GM23248 (cell line): ENCODE results near the gene HSPG2. TPM values are rescaled to one million over a fixed set of nuclear protein-coding genes. Genes with fewer than 3 reads are reported as not detected.

Source experiments
- DNase-seq: peaks from one replicate; pipeline ENCODE4 v3.0.0-alpha.2; 2015
- H2AFZ ChIP-seq: fragments of 200-600 bp; sonication (generic); 2 replicates; pipeline ENCODE4 v1.6.1; 2016; ENCODE audit warnings: antibody characterized with exemption
- H3F3A ChIP-seq: fragments of 200-600 bp; sonication (generic); 2 replicates; pipeline ENCODE4 v1.6.1; 2016; ENCODE audit warnings: mild to moderate bottlenecking, antibody characterized with exemption, mixed run types; ENCODE audit not compliant: insufficient read depth
- H3K27ac ChIP-seq: fragments of 200-600 bp; sonication (generic); 2 replicates; pipeline ENCODE4 v1.5.1; 2016; ENCODE audit warnings: mild to moderate bottlenecking
- H3K27me3 ChIP-seq: fragments of 200-600 bp; sonication (generic); replicated peaks from 2 replicates; pipeline ENCODE4 v1.6.1; 2016; ENCODE audit warnings: mild to moderate bottlenecking; ENCODE audit not compliant: insufficient read depth
- H3K36me3 ChIP-seq: fragments of 200-600 bp; sonication (generic); 2 replicates; pipeline ENCODE4 v1.6.1; 2016; ENCODE audit warnings: low read depth, mild to moderate bottlenecking
- H3K4me1 ChIP-seq: fragments of 200-600 bp; sonication (generic); 2 replicates; pipeline ENCODE4 v1.6.1; 2016; ENCODE audit warnings: mild to moderate bottlenecking; ENCODE audit not compliant: insufficient read depth
- H3K4me2 ChIP-seq: fragments of 200-600 bp; sonication (generic); one replicate; pipeline ENCODE4 v1.6.1; 2016; ENCODE audit warnings: mild to moderate bottlenecking; ENCODE audit not compliant: unreplicated experiment
- H3K4me3 ChIP-seq: fragments of 200-600 bp; sonication (generic); 2 replicates; pipeline ENCODE4 v1.5.1; 2016; ENCODE audit warnings: mild to moderate bottlenecking
- H3K79me2 ChIP-seq: fragments of 200-600 bp; sonication (generic); 2 replicates; pipeline ENCODE4 v1.6.1; 2016; ENCODE audit warnings: mild to moderate bottlenecking; ENCODE audit not compliant: insufficient read depth
- H3K9ac ChIP-seq: fragments of 200-600 bp; sonication (generic); 2 replicates; pipeline ENCODE4 v1.6.1; 2016; ENCODE audit warnings: mild to moderate bottlenecking
- H3K9me2 ChIP-seq: fragments of 200-600 bp; sonication (generic); 2 replicates; pipeline ENCODE4 v1.6.1; 2016; ENCODE audit warnings: mixed run types, mild to moderate bottlenecking, moderate library complexity; ENCODE audit not compliant: insufficient read depth
- H3K9me3 ChIP-seq: fragments of 200-600 bp; sonication (generic); one replicate; pipeline ENCODE4 v1.6.1; 2017; ENCODE audit warnings: low read depth
- H4K20me1 ChIP-seq: fragments of 200-600 bp; sonication (generic); 2 replicates; pipeline ENCODE4 v1.6.0; 2016; ENCODE audit not compliant: insufficient read depth
- EZH2 ChIP-seq: fragments of 200-600 bp; sonication (generic); IDR thresholded peaks from 2 replicates; pipeline ENCODE4 v1.6.1; 2018; ENCODE audit warnings: antibody characterized with exemption, mild to moderate bottlenecking; ENCODE audit not compliant: insufficient read depth, poor library complexity, severe bottlenecking
- EZH2phosphoT487 ChIP-seq: fragments of 200-600 bp; sonication (generic); IDR thresholded peaks from 2 replicates; pipeline ENCODE4 v1.6.1; 2018; ENCODE audit warnings: antibody characterized with exemption, moderate library complexity, mild to moderate bottlenecking, low read depth; ENCODE audit not compliant: insufficient read depth
- WGBS, 2 experiments: methylation state at CpG; one replicate each; pipeline ENCODE4 v1.1.6; 2015 to 2017; ENCODE audit warnings: low lambda C conversion rate in 2 of 2, low coverage in 1 of 2; ENCODE audit errors: missing lambda C conversion rate in 2 of 2; 5-methylcytosine and 5-hydroxymethylcytosine counted together
- in situ Hi-C: fragments of 300-500 bp; cut with MboI; formaldehyde crosslinking; loops from 2 replicates; pipeline ENCODE4 v1.15.0; 2020
- polyA plus RNA-seq: library from polyadenylated mRNA; unstranded; fragments of >200 nt; fragmentation: Nextera tagmentation; extraction: Ambion mirVana; gene quantifications from 2 replicates; pipeline ENCODE4 v1.2.1, GENCODE V29; 2016
- total RNA-seq: library from RNA; depleted of rRNA; stranded (reverse); fragments of >200 nt; shearing (Covaris generic); gene quantifications from 2 replicates; pipeline ENCODE4 v1.2.3, GENCODE V29; 2014; rRNA removed

Gene HSPG2
- total and polyA plus RNA-seq, 2 experiments from 2014 or later = 123 to 407 TPM

GRCh38 chr1:21774835-21775549 is 162.1 kb downstream of the HSPG2 start:
- Histone ChIP-seq H3K9ac (no peak overlapping the region), H3K4me1 (0 out of 2 replicates have a peak, but pooled peaks cover under 1% of the 10 kb centered on the region), H3K79me2 (peaks cover 100% of the 10 kb centered on the region), H3F3A (0 out of 2 replicates have a peak, but pooled peaks cover 3% of the 10 kb centered on the region), H3K27me3 (no peaks in the 10 kb centered on the region), H3K4me2 (no peak overlapping the region), H4K20me1 (peaks cover 4% of the 10 kb centered on the region; the same call in 1 of the 2 replicates), H3K36me3 (no peaks in the 10 kb centered on the region), H3K9me2 (no peaks in the 10 kb centered on the region), H3K9me3 (no peaks in the 10 kb centered on the region), H3K27ac (no peak overlapping the region), H2AFZ (no peak overlapping the region), H3K4me3 (no peak overlapping the region)
- 96 to 99% methylated on average over 15 of the region's 15 CpGs for WGBS, 2 experiments
- in situ Hi-C loops = no loop called here
- no peak for TF ChIP-seq EZH2
- TF ChIP-seq EZH2phosphoT487 = no peak
- DNase-seq = no peak

- H3K27ac ChIP-seq = no peak overlapping the region
- peaks cover 100% of the 10 kb centered on the region for H3K79me2 ChIP-seq
- H3K4me3 ChIP-seq = no peak overlapping the region
- TF ChIP-seq EZH2phosphoT487 = no peak
- H4K20me1 ChIP-seq = peaks cover 7% of the 10 kb centered on the region; the same call in 1 of the 2 replicates
- no peak overlapping the region for H3K4me2 ChIP-seq
- in situ Hi-C loops = no loop called here
- no peaks in the 10 kb centered on the region for H3K27me3 ChIP-seq
- DNase-seq = no peak
- 0 out of 2 replicates have a peak, but pooled peaks cover 3% of the 10 kb centered on the region for H3F3A ChIP-seq
- H3K4me1 ChIP-seq = no peaks in the 10 kb centered on the region
- no peaks in the 10 kb centered on the region for H3K36me3 ChIP-seq
- no peak overlapping the region for H2AFZ ChIP-seq
- no peak overlapping the region for H3K9ac ChIP-seq
- 84 to 89% methylated on average over 3 of the region's 3 CpGs for WGBS, 2 experiments
- no peaks in the 10 kb centered on the region for H3K9me2 ChIP-seq
- H3K9me3 ChIP-seq = no peaks in the 10 kb centered on the region
Observed at GRCh38 chr1:21773585-21773984, 163.5 kb downstream of the HSPG2 start.

Other genes starting within 250 kb of the HSPG2 start
- 34.3 and 43.0 TPM in 2 replicates for gene USP48, start 154.2 kb downstream of the HSPG2 start, total RNA-seq
- gene USP48, start 154.2 kb downstream of the HSPG2 start, polyA plus RNA-seq = 52.6 and 60.4 TPM in 2 replicates
- not detected in 2 replicates for gene LDLRAD2, start 125.0 kb downstream of the HSPG2 start, total RNA-seq
- 8.5 and 13.2 TPM in 2 replicates for gene LDLRAD2, start 125.0 kb downstream of the HSPG2 start, polyA plus RNA-seq
- not detected in 2 replicates for gene CELA3B, start 39.7 kb upstream of the HSPG2 start, total RNA-seq
- gene CELA3B, start 39.7 kb upstream of the HSPG2 start, polyA plus RNA-seq = not detected in 2 replicates
- gene CELA3A, start 64.3 kb upstream of the HSPG2 start, total RNA-seq = not detected in 2 replicates
- gene CELA3A, start 64.3 kb upstream of the HSPG2 start, polyA plus RNA-seq = not detected in 2 replicates
- gene CDC42, start 115.4 kb upstream of the HSPG2 start, total RNA-seq = 403 and 420 TPM in 2 replicates
- gene CDC42, start 115.4 kb upstream of the HSPG2 start, polyA plus RNA-seq = 159 TPM in 2 replicates
- gene WNT4, start 205.8 kb upstream of the HSPG2 start, total RNA-seq = 0.13 and 0.32 TPM in 2 replicates
- gene WNT4, start 205.8 kb upstream of the HSPG2 start, polyA plus RNA-seq = 0.05 TPM in 1 of 2 replicates, not detected in the other